Lower lobe of right lung (tissue), 2 donors: Measurements from ENCODE around the gene OR51A7. TPM values are rescaled to one million over a fixed set of nuclear protein-coding genes. Genes with fewer than 3 reads are reported as not detected.
"Not testable (repeated sequence)": the region's sequence is repeated elsewhere in the genome, so short reads cannot be mapped to it uniquely, and the experiment has no call there.

Source experiments
- ATAC-seq, 2 donors: fragments of 200-7000 bp; cut with Tn5 transposase; one replicate each; pipeline ENCODE4 v1.9.1; 2020 to 2022; ENCODE audit warnings: mild to moderate bottlenecking in 2 of 2, moderate library complexity in 2 of 2
- DNase-seq: peaks from one replicate; pipeline ENCODE4 v3.0.0-alpha.2; 2020
- H3K27ac ChIP-seq: fragments of 200-600 bp; one replicate; pipeline ENCODE4 v1.8.0; 2022
- H3K27me3 ChIP-seq: fragments of 200-600 bp; one replicate; pipeline ENCODE4 v1.8.0; 2022; ENCODE audit warnings: low read depth
- H3K36me3 ChIP-seq: fragments of 200-600 bp; one replicate; pipeline ENCODE4 v1.8.0; 2022; ENCODE audit warnings: mild to moderate bottlenecking
- H3K4me1 ChIP-seq: fragments of 200-600 bp; one replicate; pipeline ENCODE4 v1.8.0; 2022
- H3K4me3 ChIP-seq: fragments of 200-600 bp; one replicate; pipeline ENCODE4 v1.8.0; 2022; ENCODE audit warnings: mild to moderate bottlenecking
- H3K9me3 ChIP-seq: fragments of 200-600 bp; one replicate; pipeline ENCODE4 v1.8.0; 2022
- intact Hi-C: fragments of 100-400 bp; cut with DNase I; formaldehyde crosslinking; loops from one replicate; pipeline ENCODE4 v1.11.0; 2022
- total RNA-seq: library from RNA; stranded (reverse); fragmentation: NEBNext Ultra II Directional; extraction: Animal tissue kit (Norgen Biotek cat#: 25700); gene quantifications from one replicate; pipeline ENCODE4 v1.2.1, GENCODE V29; 2021
- TF ChIP-seq, protein P1 (sequence below): fragments of 200-600 bp; IDR thresholded peaks from one replicate; pipeline ENCODE4 v1.8.0; 2022; ENCODE audit warnings: antibody characterized with exemption, mild to moderate bottlenecking
- donor health status: DM: no; HTN: yes; CAD: no; lungs with severe emphysema.

OR51A7 gene
- total RNA-seq, 1 donor from 2014 or later: not detected

DNA sequence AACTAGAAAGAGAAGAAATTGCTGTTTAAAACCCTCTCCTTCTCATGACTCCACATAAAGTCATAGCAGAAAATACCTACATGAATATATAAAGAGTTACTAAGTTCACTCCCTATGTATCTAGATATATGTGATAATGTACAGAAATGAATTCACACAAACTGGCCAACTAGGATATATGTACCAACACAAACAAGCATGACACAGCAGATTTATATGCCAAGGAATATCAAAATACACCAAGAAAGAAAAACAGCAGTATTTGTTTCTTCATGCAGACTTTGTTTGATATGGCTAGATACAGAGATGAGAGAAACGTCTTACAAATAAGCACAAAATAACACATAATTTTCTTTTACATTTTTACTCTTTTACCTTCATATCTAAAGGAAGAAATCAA lies 18.7 kb downstream of the OR51A7 start:
- DNase-seq: no peak
- no peaks in the 10 kb centered on the region for H3K36me3 ChIP-seq
- no peaks in the 10 kb centered on the region for H3K4me1 ChIP-seq
- no peak overlapping the region for H3K4me3 ChIP-seq
- no peak overlapping the region for H3K27ac ChIP-seq
- TF ChIP-seq, protein P1, sequence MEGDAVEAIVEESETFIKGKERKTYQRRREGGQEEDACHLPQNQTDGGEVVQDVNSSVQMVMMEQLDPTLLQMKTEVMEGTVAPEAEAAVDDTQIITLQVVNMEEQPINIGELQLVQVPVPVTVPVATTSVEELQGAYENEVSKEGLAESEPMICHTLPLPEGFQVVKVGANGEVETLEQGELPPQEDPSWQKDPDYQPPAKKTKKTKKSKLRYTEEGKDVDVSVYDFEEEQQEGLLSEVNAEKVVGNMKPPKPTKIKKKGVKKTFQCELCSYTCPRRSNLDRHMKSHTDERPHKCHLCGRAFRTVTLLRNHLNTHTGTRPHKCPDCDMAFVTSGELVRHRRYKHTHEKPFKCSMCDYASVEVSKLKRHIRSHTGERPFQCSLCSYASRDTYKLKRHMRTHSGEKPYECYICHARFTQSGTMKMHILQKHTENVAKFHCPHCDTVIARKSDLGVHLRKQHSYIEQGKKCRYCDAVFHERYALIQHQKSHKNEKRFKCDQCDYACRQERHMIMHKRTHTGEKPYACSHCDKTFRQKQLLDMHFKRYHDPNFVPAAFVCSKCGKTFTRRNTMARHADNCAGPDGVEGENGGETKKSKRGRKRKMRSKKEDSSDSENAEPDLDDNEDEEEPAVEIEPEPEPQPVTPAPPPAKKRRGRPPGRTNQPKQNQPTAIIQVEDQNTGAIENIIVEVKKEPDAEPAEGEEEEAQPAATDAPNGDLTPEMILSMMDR: no peak
- H3K27me3 ChIP-seq: no peaks in the 10 kb centered on the region
- ATAC-seq: no peak
- H3K9me3 ChIP-seq: no peaks in the 10 kb centered on the region
- intact Hi-C loops: no loop called here

DNA sequence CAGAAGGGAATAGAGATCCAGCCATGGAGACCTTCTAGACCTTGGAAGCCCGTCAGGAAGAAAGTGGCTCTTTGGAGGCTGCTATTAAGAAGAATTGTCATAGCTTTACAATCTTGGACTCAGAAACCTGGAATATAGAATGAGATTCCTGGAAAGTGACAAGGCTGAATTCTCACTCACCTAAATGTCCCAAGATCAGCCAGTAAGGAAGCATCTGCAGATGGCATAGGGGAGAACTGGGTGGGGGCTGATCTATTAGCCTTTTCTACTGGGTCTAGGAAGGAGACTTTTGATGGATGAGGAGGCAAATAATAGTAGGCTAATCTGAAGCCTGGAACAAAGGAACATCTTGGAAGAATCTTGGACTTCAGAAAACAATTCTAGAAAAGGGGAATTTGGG lies 20.7 kb downstream of the OR51A7 start, which contains the start of gene OR51G1:
TSS of gene OR51G1 (minus strand) at position 101 of the 400 bp plus-strand sequence. CDS start at position 101, 0 bp downstream.
- Histone ChIP-seq H3K36me3 (no peaks in the 10 kb centered on the region), H3K4me1 (no peaks in the 10 kb centered on the region), H3K27ac (no peak within 1 kb of the TSS), H3K4me3 (no peak within 1 kb of the TSS), H3K9me3 (no peaks in the 10 kb centered on the region), H3K27me3 (no peaks in the 10 kb centered on the region)
- no peak for ATAC-seq
- intact Hi-C loops: no loop called here
- TF ChIP-seq, protein P1: no peak
- DNase-seq: no peak

DNA sequence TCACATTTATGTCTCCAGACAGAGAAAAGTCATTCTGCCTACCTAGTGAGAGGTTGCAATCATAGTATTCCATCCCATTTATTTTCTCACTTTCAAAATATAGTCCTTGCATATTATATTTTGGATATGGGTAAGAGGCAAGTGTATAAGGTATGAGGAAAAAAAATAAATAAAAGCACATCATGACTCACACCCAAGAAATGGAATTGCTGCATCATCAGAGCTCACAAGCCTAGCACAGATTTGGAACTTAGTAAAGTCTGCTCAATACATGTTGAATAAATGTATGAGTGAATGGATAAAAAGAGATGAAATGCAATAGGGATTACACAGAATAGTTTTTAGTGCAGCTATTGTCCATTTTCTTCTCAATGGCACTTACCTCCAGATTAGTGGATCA lies 23.0 kb downstream of the OR51A7 start:
- no peak for ATAC-seq
- no peak overlapping the region for H3K27ac ChIP-seq
- no peaks in the 10 kb centered on the region for H3K9me3 ChIP-seq
- intact Hi-C loops: no loop called here
- H3K36me3 ChIP-seq: no peaks in the 10 kb centered on the region
- H3K4me1 ChIP-seq: no peaks in the 10 kb centered on the region
- no peak for DNase-seq
- H3K27me3 ChIP-seq: no peaks in the 10 kb centered on the region
- TF ChIP-seq, protein P1: no peak
- H3K4me3 ChIP-seq: no peak overlapping the region

DNA sequence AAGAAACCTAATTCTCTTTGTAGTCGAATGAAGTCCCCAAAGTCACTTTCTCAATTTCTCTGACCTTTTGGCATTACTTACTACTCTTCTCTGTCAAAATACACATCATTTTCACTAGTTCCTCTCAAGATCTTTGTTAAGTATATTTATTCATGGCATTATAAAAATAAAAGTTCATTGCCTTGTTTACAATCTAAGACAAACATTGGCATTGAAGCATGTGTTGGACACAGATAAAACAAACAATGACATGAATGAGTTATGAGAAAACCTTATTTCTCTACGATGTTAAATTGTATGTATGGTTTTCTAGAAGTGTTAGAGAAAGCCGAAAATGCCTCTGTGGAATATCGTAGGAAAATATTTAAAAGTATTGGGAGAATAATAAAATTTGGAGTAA lies 29.2 kb downstream of the OR51A7 start:
- DNase-seq (no peak), ATAC-seq (no peak)
- H3K36me3 ChIP-seq: no peaks in the 10 kb centered on the region
- H3K27ac ChIP-seq: no peak overlapping the region
- no peaks in the 10 kb centered on the region for H3K27me3 ChIP-seq
- no peaks in the 10 kb centered on the region for H3K9me3 ChIP-seq
- H3K4me3 ChIP-seq: no peak overlapping the region
- TF ChIP-seq, protein P1: no peak
- intact Hi-C loops: no loop called here
- no peaks in the 10 kb centered on the region for H3K4me1 ChIP-seq

DNA sequence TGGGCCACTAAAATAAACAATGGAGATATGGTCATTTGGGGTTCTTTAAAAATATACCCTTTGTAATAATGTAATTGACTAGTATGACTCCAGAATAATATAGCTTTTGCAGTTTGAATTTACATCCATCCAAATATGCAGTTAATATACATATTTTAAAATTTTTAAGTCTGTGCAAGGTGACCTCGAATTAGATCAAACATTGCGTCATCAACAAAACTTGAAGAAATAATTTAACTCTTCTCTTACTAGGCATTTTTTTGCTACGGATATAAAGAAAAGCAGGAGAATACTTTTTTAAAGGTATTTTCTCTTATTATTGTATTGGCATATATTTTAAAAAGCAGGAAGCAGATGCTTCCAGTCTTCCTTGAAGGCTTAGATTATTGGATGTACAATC lies 33.2 kb downstream of the OR51A7 start:
- no peaks in the 10 kb centered on the region for H3K36me3 ChIP-seq
- no peak for DNase-seq
- TF ChIP-seq, protein P1: no peak
- intact Hi-C loops: no loop called here
- H3K4me1 ChIP-seq: no peaks in the 10 kb centered on the region
- no peak overlapping the region for H3K4me3 ChIP-seq
- H3K27me3 ChIP-seq: no peaks in the 10 kb centered on the region
- H3K9me3 ChIP-seq: no peaks in the 10 kb centered on the region
- H3K27ac ChIP-seq: no peak overlapping the region
- no peak for ATAC-seq

DNA sequence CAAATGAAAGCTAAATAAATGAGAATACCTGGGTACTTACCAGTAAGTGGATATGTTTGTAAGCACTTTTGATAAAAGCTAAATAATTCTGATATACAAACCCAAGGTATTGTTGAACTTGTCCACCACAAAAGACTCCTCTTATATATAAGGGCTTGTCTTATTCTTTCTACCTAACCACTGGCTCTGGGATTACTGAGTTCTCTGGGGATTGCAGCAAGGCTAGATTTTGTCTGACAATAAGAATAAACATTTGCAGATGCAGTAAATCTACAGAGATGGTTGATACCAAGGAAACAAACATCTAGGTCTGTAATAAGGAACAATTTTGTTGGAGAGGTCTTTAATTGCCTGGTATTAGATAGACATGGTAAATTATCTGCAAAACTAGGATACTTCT lies 43.9 kb downstream of the OR51A7 start, which contains the start of gene OR51A4:
TSS of gene OR51A4 (minus strand) at position 101 of the 400 bp plus-strand sequence. CDS start 505 bp downstream, outside the sequence.
- no peaks in the 10 kb centered on the region for H3K36me3 ChIP-seq
- TF ChIP-seq, protein P1: no peak
- no peaks in the 10 kb centered on the region for H3K4me1 ChIP-seq
- H3K27me3 ChIP-seq: no peaks in the 10 kb centered on the region
- H3K4me3 ChIP-seq: no peak within 1 kb of the TSS
- H3K9me3 ChIP-seq: no peaks in the 10 kb centered on the region
- intact Hi-C loops: no loop called here
- ATAC-seq (no peak), DNase-seq (no peak)
- H3K27ac ChIP-seq: no peak within 1 kb of the TSS

DNA sequence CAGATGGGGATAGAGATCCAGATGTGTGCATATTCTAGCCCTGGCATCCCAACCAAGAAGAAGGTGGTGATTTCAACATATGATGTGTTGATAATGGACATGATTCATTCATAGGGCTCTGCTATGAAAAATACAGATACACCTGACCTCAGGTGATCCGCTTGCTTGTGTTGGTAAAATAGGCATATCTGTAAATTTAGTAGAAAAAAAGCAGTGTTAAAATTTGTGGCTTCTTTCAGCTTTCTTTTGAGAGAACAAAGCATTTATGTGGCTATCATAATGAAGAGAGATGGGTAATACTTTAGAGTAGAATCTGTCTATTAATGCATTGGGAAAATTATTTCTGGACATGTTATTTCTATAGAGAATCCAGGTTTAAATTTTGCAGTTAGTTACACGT lies 52.0 kb downstream of the OR51A7 start, which contains the start of gene OR51A2:
TSS of gene OR51A2 (minus strand) at position 101 of the 400 bp plus-strand sequence. CDS start at position 101, 0 bp downstream.
- H3K4me3 ChIP-seq, H3K27me3 ChIP-seq, intact Hi-C loops, ATAC-seq, H3K4me1 ChIP-seq, H3K36me3 ChIP-seq, DNase-seq, H3K9me3 ChIP-seq, H3K27ac ChIP-seq: not testable (repeated sequence)
